EL (cell line): ENCODE data around the gene SCG3.

Experiments
- DNase-seq: peaks from one replicate; pipeline ENCODE4 v3.0.0-alpha.2; 2016

SCG3 gene

DNA sequence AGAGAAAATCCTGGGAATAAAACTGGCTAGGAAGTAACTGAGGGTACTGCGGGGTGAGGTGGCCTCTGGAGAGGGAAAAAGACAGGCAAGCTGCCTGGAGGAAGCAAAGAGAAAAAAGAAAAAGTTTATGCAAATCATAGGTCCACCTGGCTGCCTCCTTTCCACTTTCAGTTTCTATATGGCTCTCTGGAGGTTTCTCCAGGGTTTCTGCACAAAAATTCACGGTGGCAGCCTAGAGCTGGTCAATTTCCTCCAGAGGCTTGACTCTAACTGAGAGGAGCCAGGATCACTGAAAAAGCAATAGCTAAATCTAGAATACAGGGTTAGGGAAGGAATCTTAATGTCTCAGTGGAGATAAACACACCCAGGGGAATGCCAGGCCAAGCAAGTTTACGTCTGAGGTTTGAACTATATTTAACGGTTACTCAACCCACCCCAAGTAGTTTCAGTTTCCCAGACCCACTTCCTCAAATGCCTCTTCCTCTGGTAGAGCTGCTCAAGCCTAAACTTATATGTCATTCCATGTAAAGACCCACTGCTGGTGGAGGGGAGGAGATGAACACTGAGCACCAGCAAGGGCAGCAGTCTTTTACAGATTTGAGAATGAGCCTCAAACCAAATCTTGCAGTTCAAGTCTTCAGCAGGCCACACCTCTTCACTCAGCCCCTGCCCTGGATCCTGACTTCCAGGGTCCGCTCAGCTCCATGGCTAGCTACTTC lies 50.4 kb downstream of the SCG3 start:
- peak; percentile 56 for DNase-seq

DNA sequence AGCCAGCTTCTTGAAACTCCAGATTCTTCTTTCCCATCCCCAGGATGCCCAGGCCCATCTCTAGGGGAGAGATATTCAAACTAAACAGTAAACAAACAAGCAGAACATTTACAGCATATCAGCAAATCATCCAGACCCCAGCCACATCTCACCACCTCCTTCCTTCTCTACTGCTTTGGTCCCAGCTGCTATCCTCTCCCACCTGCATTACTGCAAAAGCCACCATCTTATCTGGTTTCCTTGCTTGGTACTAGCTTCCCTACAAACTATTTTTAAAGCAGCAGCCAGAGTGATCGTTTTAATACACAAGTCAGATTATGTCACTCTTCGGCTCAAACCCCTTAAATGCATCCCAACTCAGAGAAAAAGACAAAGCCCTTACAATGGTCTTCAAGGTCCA lies 51.3 kb downstream of the SCG3 start:
- no peak for DNase-seq

DNA sequence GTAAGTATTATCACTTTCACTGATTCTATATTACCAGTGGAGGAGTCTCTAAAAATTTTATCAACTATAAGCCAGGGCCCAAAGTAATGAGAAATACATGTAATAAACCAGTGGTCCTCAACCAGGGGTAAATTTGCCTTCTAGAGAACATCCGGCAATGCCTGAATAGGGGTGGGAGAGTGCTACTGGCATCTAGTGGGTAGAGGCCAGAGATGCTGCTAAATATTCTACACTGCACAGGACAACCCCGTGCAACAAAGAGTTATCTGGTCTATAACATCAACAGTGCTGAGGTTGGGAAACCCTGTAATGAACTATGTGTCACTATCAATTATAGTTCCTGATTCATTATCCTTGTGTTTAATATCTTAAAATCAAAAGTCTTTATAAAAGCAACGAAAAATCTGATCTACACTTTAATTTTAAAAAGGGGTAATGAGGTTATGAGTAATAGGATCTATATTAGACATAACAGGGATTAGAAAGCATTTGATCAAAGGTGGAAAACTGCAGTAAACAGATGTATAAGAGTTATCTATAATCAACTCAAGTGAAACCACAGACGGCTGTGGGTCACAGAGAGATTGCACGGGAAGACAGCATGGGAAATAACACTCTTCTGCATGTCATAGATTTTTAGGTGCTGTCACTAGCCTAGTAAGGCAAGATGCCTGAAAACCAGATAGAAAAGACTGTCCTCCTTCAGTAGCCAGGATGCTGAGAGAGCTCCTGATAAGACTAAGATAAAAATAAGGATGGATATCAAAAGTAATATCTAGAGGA lies 54.1 kb downstream of the SCG3 start:
- no peak for DNase-seq

DNA sequence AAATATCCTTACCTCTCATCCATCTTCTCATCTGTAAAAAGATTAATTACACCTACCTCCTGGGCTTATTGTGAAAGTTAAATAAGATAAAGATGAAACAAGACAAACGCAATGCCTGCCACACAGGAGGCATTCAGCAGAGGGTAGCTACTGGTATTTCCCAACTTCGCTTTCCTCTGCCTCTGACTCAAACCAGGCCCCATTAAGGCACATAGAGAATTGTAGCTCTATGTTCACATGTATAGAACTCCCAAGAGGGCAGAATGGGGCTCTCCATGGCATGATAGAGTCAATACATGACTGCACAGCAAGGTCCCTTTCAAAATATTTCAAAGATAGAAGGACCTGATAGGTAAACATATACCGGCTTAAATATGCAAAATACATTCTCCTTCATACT lies 54.8 kb downstream of the SCG3 start:
- DNase-seq, result peak; percentile 17

DNA sequence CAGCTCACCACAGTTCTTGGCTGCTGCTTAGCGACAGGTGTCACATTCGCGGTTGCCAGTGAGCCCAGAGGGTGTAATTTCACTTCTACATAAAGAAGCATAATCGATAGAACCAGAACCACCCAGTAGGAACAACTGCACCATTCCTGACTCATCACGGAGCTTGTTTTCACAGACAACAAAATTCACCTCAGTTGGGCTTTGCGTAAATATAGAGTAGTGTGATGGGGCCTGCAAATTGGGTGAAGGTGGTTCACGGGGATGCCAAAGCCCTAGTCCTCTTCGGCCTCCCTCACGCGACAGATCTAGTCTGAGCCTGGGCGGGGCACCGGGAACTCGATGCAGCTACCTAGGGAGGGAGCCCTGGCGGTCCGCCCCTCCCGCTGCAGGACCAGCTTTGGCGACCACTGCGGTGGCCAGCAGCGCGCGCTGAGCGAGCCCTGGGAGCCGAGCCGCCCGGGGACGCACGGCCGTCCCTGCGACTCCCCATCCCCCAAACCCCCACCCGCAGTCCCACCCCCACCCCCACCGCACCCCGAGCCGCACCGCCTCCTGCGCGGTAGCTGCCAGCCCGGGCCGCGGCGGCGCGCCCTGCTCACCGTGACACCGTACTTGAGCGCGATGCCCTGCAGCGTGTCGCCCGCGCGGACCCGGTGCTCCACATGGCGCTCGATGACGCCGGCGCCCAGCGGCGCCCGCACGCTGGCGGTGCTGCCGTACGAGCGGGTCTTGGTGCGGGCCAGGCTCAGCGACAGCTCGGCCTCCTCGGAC lies 55.6 kb downstream of the SCG3 start:
- peak; percentile 36 for DNase-seq

DNA sequence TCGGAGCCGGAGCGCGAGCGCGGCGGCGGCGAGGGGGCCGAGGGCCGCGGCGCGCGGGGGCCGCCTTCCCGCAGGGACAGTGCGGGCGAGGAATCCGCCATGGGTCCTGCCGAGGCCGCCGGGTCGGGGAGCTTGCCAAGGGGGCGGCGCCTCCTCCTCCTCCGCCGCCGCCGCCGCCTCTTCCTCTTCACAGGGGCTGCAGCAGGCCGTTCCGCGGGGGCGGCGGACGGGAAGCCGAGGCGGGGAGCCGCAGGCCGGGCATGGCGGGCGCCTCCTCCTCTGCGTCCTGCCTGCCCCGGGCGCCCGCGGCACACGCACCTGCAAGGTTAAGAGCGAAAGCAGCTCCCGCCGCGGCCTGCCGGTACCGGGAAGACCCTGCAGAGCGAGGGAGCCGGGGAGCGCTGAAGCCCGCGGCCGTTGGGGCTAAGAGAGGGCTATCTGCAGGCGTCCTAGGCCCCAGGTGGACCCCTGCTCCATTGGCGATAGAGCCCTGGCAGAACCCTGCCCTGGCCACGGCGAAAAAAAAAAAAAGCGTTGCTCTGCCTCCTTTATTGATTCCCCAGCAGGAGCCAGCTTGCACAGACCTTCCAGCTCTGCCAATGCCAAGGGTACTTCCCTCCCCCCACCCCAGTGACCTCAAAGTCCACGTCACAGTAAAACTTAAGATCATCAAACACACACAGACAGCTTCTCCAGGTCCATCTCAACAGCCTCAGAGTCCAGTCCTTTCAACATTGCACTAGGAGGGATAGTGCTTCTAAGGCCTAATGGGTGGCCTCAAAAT lies 56.4 kb downstream of the SCG3 start, which contains the start of gene LYSMD2:
TSS of gene LYSMD2 (minus strand) at position 134 of the 784 bp plus-strand sequence. CDS start at position 101, 33 bp downstream.
- DNase-seq, result peak; percentile 71

DNA sequence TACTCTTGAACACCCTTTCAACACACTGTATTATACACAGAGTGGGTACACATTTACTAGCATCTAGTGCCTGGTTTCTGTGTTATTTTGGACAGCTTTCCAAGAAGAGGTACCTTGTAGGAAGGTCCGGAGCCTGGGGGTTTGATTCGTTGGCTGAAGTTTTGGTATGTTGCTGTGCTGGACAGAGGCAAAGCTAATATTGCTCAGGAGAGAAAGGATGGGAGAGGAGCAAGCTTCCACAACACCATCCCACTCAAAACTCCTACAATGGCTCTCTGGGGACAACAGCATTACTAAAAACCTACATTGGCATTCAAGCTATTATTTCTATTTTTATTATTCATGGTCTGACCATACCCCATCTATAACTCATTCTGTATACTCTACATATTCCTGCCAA lies 57.2 kb downstream of the SCG3 start:
- DNase-seq, result no peak

DNA sequence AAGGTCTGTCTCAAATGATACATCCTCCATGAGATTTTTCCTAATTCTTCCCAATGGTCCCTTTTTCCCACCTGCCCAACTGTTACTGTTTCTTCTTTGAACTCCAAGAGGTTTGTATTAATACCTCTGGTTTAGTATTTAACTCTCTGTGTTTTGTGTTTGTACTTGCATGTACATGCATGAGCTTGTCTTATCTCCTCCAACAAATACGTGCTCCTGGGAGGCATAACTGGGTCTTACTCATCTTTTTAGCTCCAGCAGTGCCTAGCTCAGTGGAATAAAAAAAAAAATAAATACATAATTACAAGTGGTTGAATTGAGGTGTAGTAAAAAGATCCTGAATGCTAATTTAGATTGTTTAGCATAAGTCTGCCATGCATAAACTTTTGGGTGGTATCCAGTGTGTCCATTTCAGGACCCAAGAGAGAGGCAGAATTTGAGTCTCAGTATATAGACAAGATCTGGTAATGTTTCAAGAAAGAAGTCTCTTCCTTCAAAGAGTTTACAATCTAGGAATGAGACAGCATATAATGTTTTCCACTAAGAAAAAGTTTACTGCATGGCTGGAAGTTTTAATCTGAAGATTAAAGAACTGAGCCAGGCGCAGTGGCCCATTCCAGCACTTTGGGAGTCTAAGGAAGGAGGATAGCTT lies 57.9 kb downstream of the SCG3 start:
- DNase-seq, result no peak

DNA sequence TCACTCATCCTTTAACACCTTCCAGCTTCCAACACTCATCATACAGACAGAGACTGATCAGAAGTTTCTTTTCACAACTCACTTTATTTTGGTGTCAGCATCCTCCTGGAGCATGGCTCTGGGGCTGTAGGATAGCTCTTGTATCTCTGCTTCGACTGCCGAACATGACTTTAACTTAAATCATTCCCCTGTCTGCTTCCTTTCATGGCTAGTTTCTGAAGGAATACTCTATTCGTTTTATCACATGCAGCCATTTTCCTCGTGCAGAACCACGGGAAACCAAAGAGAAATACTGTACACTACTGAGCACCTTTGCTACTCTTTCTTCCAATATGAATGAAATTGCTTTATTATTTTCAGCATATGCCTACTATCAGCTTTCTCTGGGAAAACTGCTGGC lies 68.0 kb downstream of the SCG3 start:
- no peak for DNase-seq

DNA sequence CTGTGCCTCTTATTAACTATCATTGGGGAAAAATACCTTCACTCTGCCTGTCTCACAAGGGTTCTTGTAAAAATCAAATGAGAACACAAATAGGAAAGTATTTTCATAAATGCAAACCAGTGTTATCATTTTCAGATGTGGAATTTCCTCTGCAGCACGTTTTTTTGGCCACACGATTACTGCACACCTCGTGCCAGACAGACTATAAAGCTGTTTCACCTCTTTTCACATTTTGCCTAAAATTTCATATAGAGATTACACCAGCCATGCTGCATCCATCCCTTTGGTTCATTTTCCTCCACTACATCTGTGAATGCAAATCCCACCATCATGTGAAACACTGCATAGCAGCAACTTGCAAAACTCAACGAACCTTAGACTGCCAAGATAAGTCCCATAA lies 68.9 kb downstream of the SCG3 start:
- no peak for DNase-seq

DNA sequence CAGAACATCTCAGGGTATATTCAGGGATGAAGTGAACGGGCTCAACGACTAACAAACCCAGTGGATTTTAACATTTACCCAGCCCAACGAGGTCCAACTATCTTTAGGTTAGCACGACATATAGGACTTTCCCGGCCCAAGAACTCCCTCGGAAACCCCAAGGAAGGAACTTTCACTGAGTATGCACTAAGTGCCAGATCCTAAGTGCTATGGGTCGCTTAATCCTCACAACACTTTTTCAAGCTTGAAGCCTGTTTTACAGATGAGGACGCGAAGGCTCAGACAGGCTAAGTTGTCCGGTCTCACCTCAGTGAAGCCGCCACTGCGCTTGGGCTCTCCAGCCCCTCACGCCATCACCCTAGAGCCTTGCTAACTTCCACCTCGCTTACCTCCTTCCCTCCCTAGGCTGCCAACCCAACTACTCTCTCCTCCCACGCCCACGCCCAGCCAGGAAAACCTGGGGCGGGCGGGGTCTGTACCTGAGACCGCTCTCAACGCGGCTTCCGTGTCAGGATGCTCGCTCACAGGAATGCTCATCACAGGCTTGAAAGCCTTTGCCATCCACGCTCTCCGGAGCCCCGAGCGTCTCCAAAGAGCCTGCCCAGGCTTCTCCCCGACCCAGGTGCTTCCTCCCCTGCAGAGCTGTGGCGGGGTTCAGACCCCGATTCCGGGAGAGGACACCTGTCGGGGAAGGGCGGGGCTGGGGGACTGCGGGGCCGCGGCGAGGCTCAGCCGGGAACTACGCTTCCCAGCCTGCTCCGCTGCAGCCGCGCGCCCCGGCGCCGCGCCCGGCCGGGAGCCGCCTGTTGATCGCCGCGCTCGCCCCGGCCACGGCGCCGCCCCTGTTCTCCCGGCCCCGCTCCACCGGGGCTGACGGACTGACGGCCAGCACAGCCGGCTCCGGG lies 69.7 kb downstream of the SCG3 start, which contains the start of gene TMOD2:
TSS of gene TMOD2 (plus strand) at position 806 of the 905 bp plus-strand sequence. CDS start 14,845 bp downstream, outside the sequence.
- DNase-seq, result peak; percentile 25

DNA sequence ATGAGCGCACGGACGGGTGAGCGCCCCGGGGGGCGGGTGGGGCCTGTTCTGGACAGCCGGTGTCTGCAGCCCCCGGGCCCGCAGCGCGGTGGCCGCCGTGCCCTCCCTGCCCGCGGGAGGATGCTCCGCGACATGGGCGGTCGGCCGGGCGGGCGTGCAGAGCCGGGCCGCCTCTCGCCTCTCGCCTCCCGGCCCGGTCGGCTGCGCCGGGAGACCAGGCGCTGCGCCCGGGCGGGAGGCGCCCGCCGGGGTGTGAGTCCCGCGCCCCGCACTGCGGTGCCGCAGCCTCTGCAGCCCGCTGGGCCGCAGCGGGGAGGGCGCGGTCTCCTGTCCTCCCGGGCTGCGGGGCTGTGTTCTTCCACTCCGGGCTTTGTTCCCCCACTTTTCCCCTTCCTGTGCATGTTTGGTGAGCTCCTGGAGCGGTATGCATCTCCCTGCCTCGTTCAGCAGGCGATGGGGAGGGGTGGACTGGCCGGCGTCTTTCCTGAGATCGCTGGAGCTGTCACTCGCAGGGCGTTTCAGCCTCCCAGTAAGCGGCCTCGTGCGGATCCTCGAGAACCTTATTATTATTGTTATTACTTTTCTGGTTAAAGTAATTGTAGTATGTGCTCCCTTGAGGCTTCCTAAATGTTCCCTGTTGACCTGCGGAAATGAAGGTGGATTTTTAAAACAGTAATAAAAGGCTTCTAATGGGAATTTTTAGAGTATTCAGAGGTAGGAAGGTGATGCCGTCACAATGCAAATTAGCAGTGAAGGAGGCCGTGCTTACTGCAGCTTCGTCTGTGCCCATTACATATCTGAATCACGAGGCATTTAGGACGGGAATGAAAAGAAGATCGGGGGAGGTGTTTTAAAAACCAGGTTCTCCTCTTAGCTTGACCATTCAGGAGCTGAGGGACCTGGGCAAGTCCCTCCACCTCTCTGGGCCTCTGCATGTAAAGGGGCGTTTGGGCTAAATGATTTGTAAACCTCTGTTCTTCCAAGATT lies 70.7 kb downstream of the SCG3 start:
- peak; percentile 49 for DNase-seq

DNA sequence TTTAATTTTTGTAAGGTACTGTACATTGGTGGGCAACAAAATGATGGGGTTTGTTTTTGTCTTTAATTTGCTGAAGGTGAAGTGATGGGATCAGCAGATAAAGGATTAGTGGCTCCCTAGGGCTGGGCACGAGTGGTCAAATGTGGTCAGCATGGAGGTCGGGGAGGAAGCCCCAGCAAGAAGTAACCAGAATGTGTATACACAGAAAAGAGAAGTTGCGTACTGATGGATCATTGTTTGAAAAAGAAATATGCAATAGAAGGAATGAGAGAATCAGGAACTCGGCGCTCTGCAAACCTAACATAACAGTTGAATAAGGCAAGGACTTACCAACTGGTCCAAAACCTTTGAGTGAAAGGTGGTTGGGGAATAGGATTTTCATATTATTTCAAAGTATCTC lies 71.6 kb downstream of the SCG3 start:
- no peak for DNase-seq

DNA sequence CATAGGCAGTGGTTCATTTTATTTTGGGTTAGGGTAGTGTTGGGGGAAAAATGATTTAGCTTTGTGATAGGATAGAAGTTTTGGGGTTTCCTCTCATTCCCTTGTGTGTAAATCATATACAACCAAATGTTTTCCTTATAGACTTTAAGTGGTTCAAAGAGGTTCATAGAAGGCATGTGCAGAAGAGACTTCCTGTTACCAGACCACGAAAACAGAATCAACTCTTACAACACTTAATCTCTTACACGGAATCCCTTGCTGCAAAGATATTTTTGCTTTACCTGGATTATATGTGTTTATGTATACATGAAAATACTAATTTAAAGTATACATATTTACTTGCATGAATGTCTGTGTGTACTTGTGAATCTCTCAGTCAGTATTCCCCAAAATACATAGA lies 73.0 kb downstream of the SCG3 start:
- no peak for DNase-seq

DNA sequence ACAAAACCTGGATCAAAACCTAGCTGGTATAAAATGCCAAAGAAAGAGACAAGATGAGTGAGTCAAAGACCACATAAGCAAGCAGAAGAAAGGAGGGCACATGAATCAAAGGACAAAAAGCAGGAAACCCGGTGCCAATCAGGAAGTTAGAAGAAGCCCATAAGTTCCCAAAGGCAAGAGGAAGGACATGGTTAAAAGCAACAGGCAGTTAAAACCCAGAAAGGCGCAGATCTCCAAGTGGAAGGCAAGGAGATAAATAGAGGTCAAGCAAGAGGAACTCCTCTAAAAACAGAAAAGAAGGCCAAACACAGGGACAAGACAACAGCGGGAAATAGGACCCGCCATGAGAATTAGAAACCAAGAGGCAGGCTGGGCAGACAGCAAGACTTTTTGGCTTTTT lies 74.5 kb downstream of the SCG3 start:
- DNase-seq, result no peak

DNA sequence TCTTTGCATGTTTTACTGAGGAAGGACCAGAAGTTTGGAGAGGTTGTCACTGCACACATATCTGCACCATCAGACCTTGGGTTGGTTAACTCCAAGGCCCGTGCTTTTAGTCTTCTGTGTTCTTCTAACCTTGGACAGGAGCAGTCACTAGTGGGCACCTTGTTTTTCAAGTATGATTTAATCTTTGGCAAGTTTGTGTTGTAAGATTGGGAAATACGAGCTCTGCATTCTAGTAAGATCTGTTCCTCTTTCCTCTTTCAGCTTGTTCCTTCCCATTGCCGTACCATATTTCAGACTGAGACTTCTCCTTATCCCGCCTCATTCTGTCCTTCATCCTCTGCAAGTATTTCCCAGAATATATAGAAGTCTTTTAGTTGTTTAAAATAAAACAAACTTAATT lies 75.2 kb downstream of the SCG3 start:
- no peak for DNase-seq

DNA sequence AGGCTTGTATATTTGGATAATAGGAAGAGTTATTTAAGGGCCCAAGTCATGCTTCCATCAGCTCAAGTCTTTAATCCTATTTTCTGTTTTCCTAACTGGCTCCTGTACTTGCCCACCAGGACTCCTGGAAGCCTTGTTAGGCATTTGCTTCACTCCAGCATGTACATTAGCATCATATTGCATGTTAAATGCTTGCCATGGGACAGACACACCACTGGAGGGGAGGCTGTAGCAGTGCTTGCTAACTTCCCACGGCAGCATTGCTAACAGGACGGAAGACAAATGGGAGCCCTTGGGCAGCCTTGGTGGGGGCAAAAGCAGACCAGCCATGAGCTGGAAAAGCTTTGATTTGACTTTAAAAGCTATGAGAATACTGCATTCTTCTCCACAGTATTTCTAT lies 76.1 kb downstream of the SCG3 start:
- DNase-seq, result no peak

DNA sequence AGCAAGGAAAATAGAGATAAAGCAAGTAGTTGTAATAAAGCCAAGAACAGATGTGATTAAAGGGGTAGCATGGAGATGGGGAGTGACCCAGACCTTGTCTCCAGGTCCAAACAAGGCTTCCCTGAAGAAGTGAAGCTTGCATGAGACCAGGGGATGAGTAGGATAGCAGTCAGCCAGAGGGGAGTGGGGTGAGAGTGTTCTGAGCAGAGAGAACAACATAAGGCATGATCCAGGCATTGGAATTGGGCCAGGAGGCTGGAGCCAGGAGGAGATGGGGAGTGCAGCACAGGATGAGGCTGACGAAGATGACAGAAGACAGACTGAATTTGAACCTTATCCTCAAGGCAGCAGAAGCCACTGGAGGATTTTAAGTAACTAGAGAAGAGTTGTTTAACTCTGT lies 77.3 kb downstream of the SCG3 start:
- DNase-seq, result peak; percentile 65

DNA sequence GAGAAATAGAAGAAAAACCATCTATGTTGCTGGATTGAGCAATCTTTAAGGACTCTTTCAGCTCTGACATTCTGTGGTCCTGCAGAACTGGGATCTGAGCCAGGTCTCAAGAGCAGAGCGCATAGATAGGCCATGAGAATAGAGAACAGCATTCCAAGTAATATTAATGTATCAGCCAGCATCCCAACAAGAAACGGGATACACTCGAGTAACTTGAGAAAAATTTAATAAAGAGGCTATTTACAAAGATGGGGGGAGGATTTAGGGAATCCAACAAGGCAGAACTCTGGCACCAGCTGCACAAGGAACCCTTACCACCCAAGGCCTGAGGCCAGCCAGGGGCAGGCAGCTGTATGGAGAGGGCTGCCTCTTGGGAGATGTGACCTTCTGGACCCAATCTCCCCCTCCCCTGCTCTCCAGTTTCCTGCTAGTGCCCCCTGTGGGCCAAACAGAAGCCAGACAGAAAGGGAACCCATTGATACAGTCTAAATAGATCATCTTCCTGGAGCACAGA lies 78.3 kb downstream of the SCG3 start:
- DNase-seq, result peak; percentile 92
